Trophoblast cell (in vitro differentiated cells and primary cell): ENCODE data around the gene TNFRSF25.

Experiments used
- DNase-seq, 2 donors: peaks; one replicate each; pipeline ENCODE4 v3.0.0-alpha.2; 2016
- H2AFZ ChIP-seq: 2 replicates; pipeline ENCODE4 v1.6.1; 2013; ENCODE audit warnings: low read length, moderate library complexity, mild to moderate bottlenecking; ENCODE audit not compliant: insufficient read depth, poor library complexity
- H2AK5ac ChIP-seq: 2 replicates; pipeline ENCODE4 v1.6.1; 2013; ENCODE audit warnings: mild to moderate bottlenecking, low read length
- H2BK120ac ChIP-seq: 2 replicates; pipeline ENCODE4 v1.6.1; 2013; ENCODE audit warnings: low read length, mild to moderate bottlenecking, moderate library complexity; ENCODE audit not compliant: insufficient read depth, poor library complexity
- H2BK12ac ChIP-seq: 2 replicates; pipeline ENCODE4 v1.6.1; 2013; ENCODE audit warnings: mild to moderate bottlenecking, low read length, moderate library complexity
- H2BK5ac ChIP-seq: 2 replicates; pipeline ENCODE4 v1.6.1; 2013; ENCODE audit warnings: low read length, low read depth, moderate library complexity, mild to moderate bottlenecking; ENCODE audit not compliant: poor library complexity
- H3K14ac ChIP-seq: 2 replicates; pipeline ENCODE4 v1.6.1; 2013; ENCODE audit warnings: mild to moderate bottlenecking, low read length
- H3K18ac ChIP-seq: 2 replicates; pipeline ENCODE4 v1.6.1; 2013; ENCODE audit warnings: mild to moderate bottlenecking, low read length
- H3K23ac ChIP-seq: 2 replicates; pipeline ENCODE4 v1.6.1; 2013; ENCODE audit warnings: low read length
- H3K27ac ChIP-seq: 2 replicates; pipeline ENCODE4 v1.5.1; 2013; ENCODE audit warnings: low read depth, mild to moderate bottlenecking, inconsistent platforms, low read length, moderate library complexity
- H3K27me3 ChIP-seq: 2 replicates; pipeline ENCODE4 v1.6.1; 2013; ENCODE audit warnings: inconsistent platforms, mild to moderate bottlenecking, low read length, moderate library complexity; ENCODE audit not compliant: insufficient read depth
- H3K36me3 ChIP-seq, 2 experiments: 1 replicate in 1 of 2; 2 replicates in 1 of 2; pipeline ENCODE4 v1.6.1; 2013; ENCODE audit warnings: low read length in 2 of 2, mild to moderate bottlenecking in 2 of 2, moderate library complexity in 1 of 2; ENCODE audit not compliant: insufficient read depth in 2 of 2, control insufficient read depth in 1 of 2
- H3K4ac ChIP-seq: 2 replicates; pipeline ENCODE4 v1.6.1; 2013; ENCODE audit warnings: low read depth, mild to moderate bottlenecking, low read length, moderate library complexity
- H3K4me1 ChIP-seq, 2 experiments: 1 replicate in 1 of 2; 2 replicates in 1 of 2; pipeline ENCODE4 v1.6.1; 2013; ENCODE audit warnings: low read length in 2 of 2, mild to moderate bottlenecking in 2 of 2, moderate library complexity in 1 of 2; ENCODE audit not compliant: insufficient read depth in 2 of 2, control insufficient read depth in 1 of 2
- H3K4me2 ChIP-seq: 2 replicates; pipeline ENCODE4 v1.6.1; 2013; ENCODE audit warnings: inconsistent platforms, mild to moderate bottlenecking, low read length, moderate library complexity
- H3K4me3 ChIP-seq: 2 replicates; pipeline ENCODE4 v1.5.1; 2013; ENCODE audit warnings: mild to moderate bottlenecking, low read depth, low read length, inconsistent platforms
- H3K79me1 ChIP-seq: one replicate; pipeline ENCODE4 v1.6.1; 2013; ENCODE audit warnings: low read length
- H3K79me2 ChIP-seq: 2 replicates; pipeline ENCODE4 v1.6.1; 2013; ENCODE audit warnings: low read length, mild to moderate bottlenecking; ENCODE audit not compliant: control insufficient read depth, insufficient read depth, poor library complexity
- H3K9ac ChIP-seq: 2 replicates; pipeline ENCODE4 v1.6.1; 2013; ENCODE audit warnings: mild to moderate bottlenecking, low read length
- H3K9me3 ChIP-seq: 2 replicates; pipeline ENCODE4 v1.6.1; 2013; ENCODE audit warnings: low read depth, mild to moderate bottlenecking, control low read depth, inconsistent platforms, low read length; ENCODE audit not compliant: insufficient read depth
- H4K12ac ChIP-seq: 2 replicates; pipeline ENCODE4 v1.6.1; 2013; ENCODE audit warnings: low read depth, mild to moderate bottlenecking, low read length, moderate library complexity
- H4K8ac ChIP-seq: 2 replicates; pipeline ENCODE4 v1.6.1; 2013; ENCODE audit warnings: low read depth, mild to moderate bottlenecking, low read length, moderate library complexity
- H4K91ac ChIP-seq: one replicate; pipeline ENCODE4 v1.6.1; 2013; ENCODE audit warnings: low read depth, mild to moderate bottlenecking, low read length, moderate library complexity
- WGBS: extraction: QIAGEN DNeasy Blood & Tissue Kit; methylation state at CpG from one replicate; pipeline ENCODE4 v1.1.7; 2013; ENCODE audit warnings: missing lambda C conversion rate; ENCODE audit not compliant: insufficient read length, insufficient coverage; ENCODE audit errors: extremely low coverage; 5-methylcytosine and 5-hydroxymethylcytosine counted together

TNFRSF25 gene

GRCh38 chr1:6485168-6486101 is 19.5 kb upstream of the TNFRSF25 start:
- Histone ChIP-seq H3K79me1 (peaks cover 25% of the 10 kb centered on the region), H3K36me3 (peaks cover 20 to 28% of the 10 kb centered on the region in 2 experiments), H3K4me3 (peak overlapping the region; percentile 79), H3K4me1 (peaks cover 21 to 25% of the 10 kb centered on the region in 2 experiments), H3K4me2 (peak overlapping the region; percentile 82), H3K4ac (peak overlapping the region; percentile 91), H4K12ac (peak overlapping the region; percentile 93), H3K27ac (no peak overlapping the region), H2AK5ac (peak overlapping the region; percentile 91), H3K79me2 (peaks cover 10% of the 10 kb centered on the region), H2AFZ (peak overlapping the region; percentile 58), H3K27me3 (no peaks in the 10 kb centered on the region), H3K9me3 (no peaks in the 10 kb centered on the region), H3K9ac (peak overlapping the region; percentile 87), H2BK5ac (peak overlapping the region; percentile 32), H3K18ac (peak overlapping the region; percentile 91), H2BK12ac (peak overlapping the region; percentile 3), H4K8ac (peak overlapping the region; percentile 97), H3K23ac (no peak overlapping the region), H3K14ac (peak overlapping the region; percentile 91), H2BK120ac (peak overlapping the region; percentile 85), H4K91ac (peak overlapping the region; percentile 94)
- WGBS, result no CpG with 5 or more reads among the region's 80 CpGs
- no peak for DNase-seq

DNA sequence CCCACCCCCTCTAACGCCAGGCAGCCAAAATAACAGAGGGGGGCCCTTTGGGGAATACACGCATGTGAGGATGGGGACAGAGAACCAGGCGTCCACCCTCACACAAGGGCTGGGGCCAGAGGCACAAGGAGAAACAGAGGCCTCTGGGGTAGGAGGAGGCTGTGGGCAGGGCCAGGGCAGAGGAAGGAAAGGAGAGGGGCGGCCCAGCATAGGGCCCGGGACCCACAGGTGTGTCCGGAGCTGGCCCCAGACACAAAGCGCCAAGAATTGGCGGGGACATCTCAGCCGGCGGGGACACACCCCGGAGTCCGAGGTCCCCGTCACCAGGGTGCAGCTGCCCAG is 18.8 kb upstream of the TNFRSF25 start:
- no CpG with 5 or more reads among the region's 13 CpGs for WGBS
- H4K12ac ChIP-seq, result peak overlapping the region; percentile 93
- H2AFZ ChIP-seq, result peak overlapping the region; percentile 58
- H3K4me1 ChIP-seq, result peaks cover 21 to 25% of the 10 kb centered on the region in 2 experiments
- H2BK5ac ChIP-seq, result no peak overlapping the region
- H4K91ac ChIP-seq, result peak overlapping the region; percentile 94
- H3K79me1 ChIP-seq, result peaks cover 19% of the 10 kb centered on the region
- peak overlapping the region; percentile 97 for H4K8ac ChIP-seq
- peak overlapping the region; percentile 87 for H3K9ac ChIP-seq
- peaks cover 6% of the 10 kb centered on the region for H3K79me2 ChIP-seq
- peak overlapping the region; percentile 82 for H3K4me2 ChIP-seq
- H3K27ac ChIP-seq, result no peak overlapping the region
- peak overlapping the region; percentile 85 for H2AK5ac ChIP-seq
- peak overlapping the region; percentile 91 for H3K4ac ChIP-seq
- H3K18ac ChIP-seq, result peak overlapping the region; percentile 91
- H3K36me3 ChIP-seq, result peaks cover 20 to 28% of the 10 kb centered on the region in 2 experiments
- H3K9me3 ChIP-seq, result no peaks in the 10 kb centered on the region
- H2BK120ac ChIP-seq, result peak overlapping the region; percentile 85
- H3K14ac ChIP-seq, result peak overlapping the region; percentile 91
- H3K27me3 ChIP-seq, result no peaks in the 10 kb centered on the region
- H3K4me3 ChIP-seq, result peak overlapping the region; percentile 79
- no peak overlapping the region for H3K23ac ChIP-seq
- no peak for DNase-seq
- peak overlapping the region; percentile 3 for H2BK12ac ChIP-seq

DNA sequence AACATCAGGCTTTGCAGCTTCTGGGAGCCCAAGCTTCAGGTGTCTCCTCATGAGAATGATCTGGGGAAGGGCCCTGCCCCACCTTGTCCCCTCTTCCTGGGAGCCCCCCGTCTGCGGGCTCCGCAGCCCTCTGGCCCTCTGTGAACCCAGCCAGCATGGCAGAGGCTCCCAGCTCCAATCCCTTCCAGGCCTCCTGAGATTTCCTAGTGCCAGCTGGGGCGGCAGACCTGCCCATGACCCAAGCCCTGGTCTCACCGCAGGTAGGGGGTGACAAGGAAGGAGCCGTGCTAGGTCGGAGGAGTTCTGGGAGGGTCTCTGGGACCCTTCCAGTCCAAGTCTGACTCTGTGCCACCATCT is 17.8 kb upstream of the TNFRSF25 start:
- Histone ChIP-seq H3K36me3 (peaks cover 20 to 28% of the 10 kb centered on the region in 2 experiments), H3K18ac (no peak overlapping the region), H3K79me2 (peaks cover 6% of the 10 kb centered on the region), H3K27ac (no peak overlapping the region), H2BK12ac (no peak overlapping the region), H3K9me3 (no peaks in the 10 kb centered on the region), H2BK120ac (no peak overlapping the region), H3K27me3 (no peaks in the 10 kb centered on the region), H4K91ac (no peak overlapping the region), H4K12ac (no peak overlapping the region), H2AFZ (no peak overlapping the region), H4K8ac (no peak overlapping the region), H3K4me3 (no peak overlapping the region), H3K9ac (no peak overlapping the region), H3K79me1 (peaks cover 13% of the 10 kb centered on the region), H3K4ac (no peak overlapping the region), H2AK5ac (no peak overlapping the region), H3K4me1 (peaks cover 15 to 17% of the 10 kb centered on the region in 2 experiments), H3K14ac (no peak overlapping the region), H2BK5ac (no peak overlapping the region), H3K23ac (no peak overlapping the region), H3K4me2 (no peak overlapping the region)
- DNase-seq, result no peak
- no CpG with 5 or more reads among the region's 7 CpGs for WGBS

DNA sequence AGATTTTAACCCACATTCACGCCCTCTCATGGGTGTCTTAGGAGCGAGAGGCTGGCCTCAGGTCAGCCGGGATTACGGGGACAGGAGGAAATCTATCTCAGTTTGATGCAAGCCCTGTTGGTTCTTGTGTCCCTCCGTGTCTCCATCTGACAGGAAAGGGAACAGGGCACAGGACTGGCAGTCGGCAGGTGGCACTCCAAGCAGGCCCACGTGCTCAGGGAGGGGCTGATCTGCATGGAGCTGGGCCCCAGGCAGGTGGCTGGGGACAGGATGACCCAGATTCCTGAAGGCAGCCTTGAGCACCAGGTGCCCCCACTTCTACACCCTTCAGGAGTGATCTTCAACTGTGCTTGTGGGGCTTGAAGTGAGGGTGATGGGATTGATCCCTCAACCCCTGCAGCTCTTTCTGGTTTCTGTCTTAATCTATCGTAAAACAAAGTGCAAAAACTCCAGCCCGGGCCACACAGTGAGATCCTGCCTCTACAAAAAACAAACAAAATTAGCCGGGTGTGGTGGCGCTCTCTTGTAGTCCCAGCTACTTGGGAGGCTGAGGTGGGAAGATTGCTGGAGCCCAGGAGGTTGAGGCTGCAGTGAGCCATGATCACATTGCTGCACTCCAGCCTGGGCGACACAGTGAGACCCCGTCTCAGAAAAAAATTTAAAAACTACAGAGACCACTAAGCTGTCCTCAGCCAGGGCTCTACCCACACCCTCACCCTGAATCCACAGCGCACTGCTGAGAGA is 17.2 kb upstream of the TNFRSF25 start:
- Histone ChIP-seq H3K23ac (no peak overlapping the region), H3K4ac (no peak overlapping the region), H2BK12ac (no peak overlapping the region), H3K27ac (no peak overlapping the region), H3K4me2 (no peak overlapping the region), H3K36me3 (peaks cover 19 to 25% of the 10 kb centered on the region in 2 experiments), H3K9me3 (no peaks in the 10 kb centered on the region), H2BK5ac (no peak overlapping the region), H3K79me2 (peaks cover 6% of the 10 kb centered on the region), H3K4me3 (no peak overlapping the region), H3K14ac (no peak overlapping the region), H4K8ac (no peak overlapping the region), H3K79me1 (peaks cover 13% of the 10 kb centered on the region), H4K12ac (no peak overlapping the region), H2AFZ (no peak overlapping the region), H3K18ac (no peak overlapping the region), H3K9ac (no peak overlapping the region), H4K91ac (no peak overlapping the region), H2AK5ac (no peak overlapping the region), H3K4me1 (peaks cover 15 to 17% of the 10 kb centered on the region in 2 experiments), H2BK120ac (no peak overlapping the region), H3K27me3 (no peaks in the 10 kb centered on the region)
- WGBS, result no CpG with 5 or more reads among the region's 14 CpGs
- no peak for DNase-seq
